ENCODE data around the gene SMKR1.
"Not testable (repeated sequence)": the region's sequence is repeated elsewhere in the genome, so short reads cannot be mapped to it uniquely, and the experiment has no call there.

SMKR1 gene

DNA sequence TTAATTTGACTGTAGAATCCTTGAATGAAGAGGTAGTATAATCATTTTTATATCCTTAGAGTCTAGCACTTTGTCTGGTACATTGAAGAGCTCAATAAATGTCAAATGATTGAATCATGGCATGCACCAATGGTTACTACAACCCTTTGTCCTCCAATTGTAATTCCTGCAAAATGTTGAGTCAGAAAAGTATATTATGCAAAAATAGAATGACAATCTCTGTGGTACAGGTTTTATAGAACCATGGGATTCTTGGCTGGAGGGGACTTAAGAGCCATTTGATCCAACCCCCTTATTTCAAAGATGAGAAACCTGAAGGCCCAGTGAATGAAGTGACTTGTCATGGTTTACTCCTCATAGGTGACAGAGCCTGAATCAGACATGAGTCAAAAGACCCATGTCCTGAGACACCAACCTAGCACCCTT, 30.9 kb upstream of the SMKR1 start:
- Mint-ChIP-seq H3K9me3 (no peaks in the 10 kb centered on the region), H3K4me3 (no peak overlapping the region), H3K36me3 (peaks cover 5% of the 10 kb centered on the region), H3K27me3 (no peaks in the 10 kb centered on the region), H3K27ac (peak overlapping the region; percentile 83), H3K4me1 (peaks cover 9% of the 10 kb centered on the region)

GRCh38 chr7:129475931-129476330, 26.4 kb upstream of the SMKR1 start:
- not testable (repeated sequence) for H3K27ac Mint-ChIP-seq, H3K4me1 Mint-ChIP-seq, H3K4me3 Mint-ChIP-seq, H3K9me3 Mint-ChIP-seq, H3K36me3 Mint-ChIP-seq, H3K27me3 Mint-ChIP-seq

- not testable (repeated sequence) for H3K36me3 Mint-ChIP-seq, H3K4me1 Mint-ChIP-seq, H3K27me3 Mint-ChIP-seq, H3K9me3 Mint-ChIP-seq, H3K4me3 Mint-ChIP-seq, H3K27ac Mint-ChIP-seq
These were observed 25.9 kb upstream of the SMKR1 start for GRCh38 chr7:129476398-129476797.

- Mint-ChIP-seq H3K27ac (no peak overlapping the region), H3K9me3 (no peaks in the 10 kb centered on the region), H3K27me3 (no peaks in the 10 kb centered on the region), H3K36me3 (peaks cover 8% of the 10 kb centered on the region), H3K4me3 (no peak overlapping the region), H3K4me1 (no peaks in the 10 kb centered on the region)
These were observed 22.5 kb upstream of the SMKR1 start for GRCh38 chr7:129479831-129480230.

DNA sequence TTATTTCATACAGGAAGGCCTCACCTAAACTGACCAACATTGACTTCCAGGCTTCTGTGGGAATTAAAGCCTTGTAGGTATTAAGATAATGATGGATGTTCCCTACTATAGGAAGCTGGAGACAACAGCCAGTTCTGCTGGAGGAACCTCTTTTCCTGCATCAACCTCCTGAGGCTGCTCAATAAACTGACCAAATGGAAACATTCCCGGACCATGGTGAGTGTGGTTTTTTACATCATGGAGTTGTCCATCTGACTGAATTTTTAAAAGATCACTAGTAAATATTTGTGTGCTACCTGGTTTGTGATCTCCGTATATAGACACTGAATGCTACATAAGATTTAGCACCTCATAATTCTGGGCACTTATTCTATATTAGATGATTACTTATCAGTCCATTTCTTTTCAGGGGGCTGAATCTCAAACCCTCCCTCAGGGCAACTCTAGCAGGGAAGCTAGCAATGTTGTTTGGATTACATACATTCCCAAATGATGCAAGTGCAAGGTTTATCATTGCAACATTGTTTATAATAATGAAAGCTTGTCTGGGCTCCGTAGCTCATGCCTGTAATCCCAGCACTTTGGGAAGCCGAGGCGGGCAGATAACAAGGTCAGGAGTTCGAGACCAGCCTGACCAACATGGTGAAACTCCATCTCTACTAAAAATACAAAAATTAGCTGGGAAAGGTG, 21.5 kb upstream of the SMKR1 start:
- no peaks in the 10 kb centered on the region for H3K27me3 Mint-ChIP-seq
- H3K9me3 Mint-ChIP-seq, result no peaks in the 10 kb centered on the region
- no peaks in the 10 kb centered on the region for H3K4me1 Mint-ChIP-seq
- no peak overlapping the region for H3K4me3 Mint-ChIP-seq
- H3K36me3 Mint-ChIP-seq, result peaks cover 5% of the 10 kb centered on the region
- H3K27ac Mint-ChIP-seq, result no peak overlapping the region

DNA sequence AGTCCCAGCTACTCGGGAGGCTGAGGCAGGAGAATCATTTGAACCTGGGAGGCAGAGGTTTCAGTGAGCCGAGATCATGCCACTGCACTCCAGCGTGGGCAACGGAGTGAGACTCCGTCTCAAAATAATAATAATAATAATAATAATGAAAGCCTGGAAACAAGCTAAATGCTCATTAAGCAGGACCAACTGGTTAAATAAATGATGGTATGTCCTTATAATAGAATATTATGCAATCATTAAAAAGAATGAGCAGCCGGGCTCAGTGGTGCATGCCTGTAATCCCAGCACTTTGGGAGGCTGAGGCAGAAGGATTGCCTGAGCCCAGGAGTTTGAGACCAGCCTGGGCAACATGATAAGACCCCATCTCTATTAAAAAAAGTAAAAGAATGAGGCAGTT, 21.0 kb upstream of the SMKR1 start:
- H3K9me3 Mint-ChIP-seq, H3K4me3 Mint-ChIP-seq, H3K4me1 Mint-ChIP-seq, H3K36me3 Mint-ChIP-seq, H3K27ac Mint-ChIP-seq, H3K27me3 Mint-ChIP-seq: not testable (repeated sequence)

DNA sequence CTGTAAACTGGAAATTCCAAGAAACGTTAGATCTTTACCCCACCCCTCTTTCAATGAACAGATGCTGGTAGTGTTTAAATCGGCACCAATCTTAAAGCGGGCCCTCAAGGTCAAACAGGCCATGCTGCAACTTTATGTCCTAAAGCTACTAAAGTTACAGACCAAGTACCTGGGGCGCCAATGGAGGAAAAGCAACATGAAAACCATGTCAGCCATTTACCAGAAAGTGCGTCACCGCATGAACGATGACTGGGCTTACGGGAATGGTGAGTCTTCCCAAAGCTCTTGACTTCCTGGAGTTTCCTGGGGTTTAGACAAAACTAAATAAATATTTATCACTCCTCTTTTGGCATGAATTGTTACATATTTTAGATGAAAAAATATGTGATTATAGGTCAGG, 19.6 kb upstream of the SMKR1 start:
- Mint-ChIP-seq H3K36me3 (peaks cover 6% of the 10 kb centered on the region), H3K27me3 (no peaks in the 10 kb centered on the region), H3K4me3 (no peak overlapping the region), H3K27ac (no peak overlapping the region), H3K4me1 (no peaks in the 10 kb centered on the region), H3K9me3 (no peaks in the 10 kb centered on the region)

DNA sequence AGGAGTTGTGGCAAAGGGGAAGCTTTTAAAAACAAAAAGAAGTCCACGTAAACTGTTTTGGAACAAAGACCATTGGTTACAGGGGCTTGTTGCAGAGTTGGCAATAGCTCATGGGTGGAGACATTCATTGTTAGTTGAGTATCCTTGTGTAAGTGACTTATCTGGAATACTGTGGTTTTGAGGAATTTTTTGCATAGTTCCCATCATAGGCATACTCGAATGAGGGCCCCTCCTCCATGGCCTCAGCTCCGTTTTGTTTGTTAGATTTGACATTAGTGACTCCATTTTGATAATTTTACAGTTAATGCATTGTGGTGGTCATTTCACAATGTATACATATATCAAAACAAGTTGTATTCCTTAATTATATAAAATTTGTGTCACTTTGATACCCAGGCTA, 12.8 kb upstream of the SMKR1 start:
- no peak overlapping the region for H3K27ac Mint-ChIP-seq
- H3K36me3 Mint-ChIP-seq, result peaks cover 8% of the 10 kb centered on the region
- no peaks in the 10 kb centered on the region for H3K9me3 Mint-ChIP-seq
- no peak overlapping the region for H3K4me3 Mint-ChIP-seq
- peaks cover 2% of the 10 kb centered on the region for H3K27me3 Mint-ChIP-seq
- H3K4me1 Mint-ChIP-seq, result peaks cover 11% of the 10 kb centered on the region

DNA sequence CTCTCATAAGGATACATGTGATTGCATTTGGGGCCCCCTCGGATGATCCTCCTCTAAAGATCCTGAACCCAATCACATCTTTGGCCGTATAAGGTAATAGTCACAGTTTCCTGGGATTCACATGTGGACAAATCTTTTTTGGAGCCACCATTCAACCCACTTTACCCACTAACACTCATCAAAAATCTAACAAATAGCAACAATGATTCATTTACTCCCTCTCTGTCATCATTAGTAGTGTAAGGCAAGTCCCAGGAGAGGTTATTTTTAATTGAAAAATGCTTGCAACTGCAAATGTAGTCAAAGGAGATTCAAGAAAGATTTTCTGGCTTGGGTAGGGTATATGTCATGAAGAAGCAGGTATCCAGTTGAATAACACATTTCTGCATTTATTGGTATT, 9.9 kb upstream of the SMKR1 start:
- H3K4me1 Mint-ChIP-seq, result peaks cover 16% of the 10 kb centered on the region
- H3K27ac Mint-ChIP-seq, result no peak overlapping the region
- peaks cover 2% of the 10 kb centered on the region for H3K27me3 Mint-ChIP-seq
- H3K36me3 Mint-ChIP-seq, result peaks cover 6% of the 10 kb centered on the region
- H3K4me3 Mint-ChIP-seq, result no peak overlapping the region
- H3K9me3 Mint-ChIP-seq, result no peaks in the 10 kb centered on the region

DNA sequence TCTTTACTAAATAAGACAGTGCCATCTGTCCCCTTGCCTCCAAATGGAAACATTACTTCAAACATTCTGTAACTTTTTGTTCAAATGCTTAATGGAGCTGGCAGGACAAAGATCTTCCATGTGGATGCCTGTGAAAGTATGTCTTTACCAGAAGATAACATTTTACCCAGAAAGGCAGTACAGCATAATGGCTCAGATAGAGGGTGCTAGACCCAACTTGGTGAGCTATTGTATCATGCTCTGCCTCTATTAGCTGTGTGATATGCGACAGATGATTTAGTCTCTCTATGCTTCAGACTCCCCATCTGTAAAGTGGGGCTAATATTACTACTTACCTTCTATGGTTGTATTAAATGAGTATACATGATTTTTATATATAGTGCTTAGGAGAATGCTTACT, 8.8 kb upstream of the SMKR1 start:
- peaks cover 16% of the 10 kb centered on the region for H3K4me1 Mint-ChIP-seq
- H3K4me3 Mint-ChIP-seq, result no peak overlapping the region
- H3K27ac Mint-ChIP-seq, result no peak overlapping the region
- H3K9me3 Mint-ChIP-seq, result no peaks in the 10 kb centered on the region
- peaks cover 6% of the 10 kb centered on the region for H3K36me3 Mint-ChIP-seq
- peaks cover 2% of the 10 kb centered on the region for H3K27me3 Mint-ChIP-seq

GRCh38 chr7:129494041-129494440, 8.3 kb upstream of the SMKR1 start:
- Mint-ChIP-seq H3K4me1 (peaks cover 16% of the 10 kb centered on the region), H3K4me3 (no peak overlapping the region), H3K27me3 (peaks cover 2% of the 10 kb centered on the region), H3K36me3 (peaks cover 3% of the 10 kb centered on the region), H3K27ac (no peak overlapping the region), H3K9me3 (no peaks in the 10 kb centered on the region)

GRCh38 chr7:129495987-129496386, 6.3 kb upstream of the SMKR1 start:
- H3K27me3 Mint-ChIP-seq, result no peaks in the 10 kb centered on the region
- H3K36me3 Mint-ChIP-seq, result peaks cover 1% of the 10 kb centered on the region
- H3K4me3 Mint-ChIP-seq, result no peak overlapping the region
- H3K9me3 Mint-ChIP-seq, result no peaks in the 10 kb centered on the region
- peaks cover 19% of the 10 kb centered on the region for H3K4me1 Mint-ChIP-seq
- no peak overlapping the region for H3K27ac Mint-ChIP-seq

GRCh38 chr7:129496653-129497052, 5.7 kb upstream of the SMKR1 start:
- no peaks in the 10 kb centered on the region for H3K27me3 Mint-ChIP-seq
- H3K9me3 Mint-ChIP-seq, result no peaks in the 10 kb centered on the region
- peaks cover 25% of the 10 kb centered on the region for H3K4me1 Mint-ChIP-seq
- no peaks in the 10 kb centered on the region for H3K36me3 Mint-ChIP-seq
- H3K27ac Mint-ChIP-seq, result peak overlapping the region; percentile 5
- no peak overlapping the region for H3K4me3 Mint-ChIP-seq

- H3K4me1 Mint-ChIP-seq, result peaks cover 25% of the 10 kb centered on the region
- H3K9me3 Mint-ChIP-seq, result no peaks in the 10 kb centered on the region
These were observed 5.2 kb upstream of the SMKR1 start for GRCh38 chr7:129497156-129497555.

DNA sequence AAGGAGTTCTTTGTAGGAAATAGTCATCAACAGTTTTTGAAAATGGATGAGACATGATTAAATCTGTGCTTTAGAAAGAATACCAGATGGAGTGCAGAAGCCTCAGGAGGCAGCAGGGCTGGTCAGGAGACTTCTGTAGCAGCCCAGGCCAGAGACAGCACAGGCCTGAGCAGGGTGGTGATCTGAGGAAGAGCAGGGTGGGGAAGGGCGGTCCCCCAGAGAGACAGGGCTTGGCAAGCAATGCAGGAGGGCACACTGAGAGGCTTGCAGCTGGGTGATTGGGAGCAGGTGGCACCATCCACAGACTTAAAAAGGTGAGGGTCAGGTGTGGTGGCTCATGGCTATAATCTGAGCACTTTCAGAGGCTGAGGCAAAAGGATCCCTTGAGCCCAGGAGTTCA, 4.3 kb upstream of the SMKR1 start:
- no peaks in the 10 kb centered on the region for H3K27me3 Mint-ChIP-seq
- H3K27ac Mint-ChIP-seq, result no peak overlapping the region
- no peaks in the 10 kb centered on the region for H3K36me3 Mint-ChIP-seq
- H3K4me3 Mint-ChIP-seq, result no peak overlapping the region
- no peaks in the 10 kb centered on the region for H3K9me3 Mint-ChIP-seq
- H3K4me1 Mint-ChIP-seq, result peaks cover 18% of the 10 kb centered on the region

More at GRCh38 chr7:129497156-129497555, 5.2 kb upstream of the SMKR1 start:
- peak overlapping the region; percentile 5 for H3K27ac Mint-ChIP-seq
- no peaks in the 10 kb centered on the region for H3K27me3 Mint-ChIP-seq
- no peak overlapping the region for H3K4me3 Mint-ChIP-seq
- H3K36me3 Mint-ChIP-seq, result no peaks in the 10 kb centered on the region

DNA sequence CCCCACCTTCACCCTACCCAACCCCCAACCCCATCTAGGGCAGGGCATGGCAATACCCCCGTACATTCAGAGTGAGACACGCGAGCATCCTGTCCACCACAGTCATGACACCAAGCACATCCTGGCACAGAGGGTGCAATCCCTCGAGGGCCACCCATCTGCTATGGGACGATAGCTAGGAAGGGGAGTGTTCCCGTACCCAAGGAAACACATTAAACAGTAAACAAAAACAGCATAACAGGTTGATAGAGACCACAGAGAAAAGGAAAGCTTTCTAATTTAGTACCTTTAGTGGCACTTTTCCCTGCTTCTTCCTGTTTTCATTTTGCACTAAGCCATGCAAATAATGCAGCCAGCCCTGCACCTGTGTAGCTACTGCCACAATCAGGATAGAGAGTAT, 2.3 kb upstream of the SMKR1 start:
- Mint-ChIP-seq H3K27me3 (no peaks in the 10 kb centered on the region), H3K4me3 (no peak overlapping the region)

More for the DNA sequence above, 2.3 kb upstream of the SMKR1 start:
- Mint-ChIP-seq H3K4me1 (peaks cover 20% of the 10 kb centered on the region), H3K9me3 (no peaks in the 10 kb centered on the region), H3K27ac (no peak overlapping the region), H3K36me3 (no peaks in the 10 kb centered on the region)
